Measurements from ENCODE around the gene LARGE1. TPM values are rescaled to one million over a fixed set of nuclear protein-coding genes. Genes with fewer than 3 reads are reported as not detected.

Gene LARGE1
- total RNA-seq, 4 donors from 2014 or later = 18.7 to 82.1 (median 39.2) TPM

GRCh38 chr22:33529424-33530113 is 390.7 kb downstream of the LARGE1 start:
- Histone ChIP-seq H3K4me1 (no peaks in the 10 kb centered on the region), H3K9me3 (no peaks in the 10 kb centered on the region), H3K27ac (no peak overlapping the region), H3K36me3 (no peaks in the 10 kb centered on the region), H3K27me3 (no peaks in the 10 kb centered on the region), H3K4me3 (no peak overlapping the region)
- DNase-seq = peak in 1 of 2 donors; percentile 44
- TF ChIP-seq CTCF (IDR thresholded peaks at IDR 0.05) (no peak), POLR2A (IDR thresholded peaks at IDR 0.05) (no peak)
- intact Hi-C loops (cut with DNase I; ENCODE audit: low total_unique reads) = no loop called here

DNA sequence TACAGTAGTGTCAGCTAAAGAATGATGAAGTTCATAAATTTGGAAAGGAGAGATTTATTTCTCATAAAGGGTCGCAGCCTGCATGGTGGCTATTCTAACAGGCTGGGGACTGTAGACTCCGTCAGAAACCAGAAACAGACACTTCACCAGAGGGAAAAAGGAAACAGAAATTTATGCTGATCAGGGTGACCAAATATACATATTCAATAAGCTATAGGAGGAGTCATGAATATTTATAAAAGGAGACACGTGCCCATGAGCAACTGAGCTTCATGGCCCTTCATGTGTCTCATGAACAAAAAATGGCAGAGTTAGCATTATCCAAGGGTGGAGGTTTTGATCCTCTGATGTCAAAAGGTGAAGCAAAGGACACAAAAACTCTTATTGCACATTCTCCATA is 392.1 kb downstream of the LARGE1 start:
- TF ChIP-seq CTCF (IDR thresholded peaks at IDR 0.05) (no peak), POLR2A (IDR thresholded peaks at IDR 0.05) (no peak)
- Histone ChIP-seq H3K36me3 (no peaks in the 10 kb centered on the region), H3K4me1 (no peaks in the 10 kb centered on the region), H3K4me3 (no peak overlapping the region), H3K9me3 (no peaks in the 10 kb centered on the region), H3K27me3 (no peaks in the 10 kb centered on the region), H3K27ac (no peak overlapping the region)
- intact Hi-C loops (cut with DNase I; ENCODE audit: low total_unique reads) = no loop called here
- DNase-seq = no peak

DNA sequence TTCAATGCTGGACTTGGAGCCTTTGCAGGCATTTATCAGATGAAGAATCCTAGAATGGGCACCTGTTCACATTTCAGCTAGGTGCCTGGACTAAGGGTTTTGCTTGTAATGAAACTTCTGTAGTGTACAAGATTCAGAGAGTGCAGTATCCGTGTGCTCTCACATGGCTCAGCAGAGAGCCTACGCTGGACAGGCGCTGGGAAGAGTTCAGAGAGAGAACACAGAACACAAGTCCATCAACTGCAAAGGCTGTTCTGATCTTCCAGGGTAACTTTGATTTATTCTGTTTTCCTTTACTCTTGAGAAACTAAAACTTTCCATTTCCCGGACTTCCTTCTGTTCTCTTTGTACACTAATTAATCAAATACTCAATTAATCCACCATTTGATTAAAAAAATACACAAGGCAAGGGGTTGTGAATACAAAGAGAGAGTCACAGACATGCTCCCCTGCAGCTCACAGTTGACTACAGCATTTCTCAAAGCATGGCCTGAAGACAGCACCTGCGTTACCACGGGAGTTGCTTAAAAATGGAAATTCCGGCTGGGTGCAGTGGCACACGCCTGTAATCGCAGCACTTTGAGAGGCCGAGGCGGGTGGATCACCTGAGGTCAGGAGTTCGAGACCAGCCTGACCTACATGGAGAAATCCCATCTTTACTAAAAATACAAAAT is 393.7 kb downstream of the LARGE1 start:
- intact Hi-C loops (cut with DNase I; ENCODE audit: low total_unique reads) = no loop called here
- no peak overlapping the region for H3K4me3 ChIP-seq
- H3K9me3 ChIP-seq = no peaks in the 10 kb centered on the region
- no peaks in the 10 kb centered on the region for H3K36me3 ChIP-seq
- H3K27ac ChIP-seq = no peak overlapping the region
- TF ChIP-seq POLR2A (IDR thresholded peaks at IDR 0.05) (no peak), CTCF (IDR thresholded peaks at IDR 0.05) (no peak)
- no peaks in the 10 kb centered on the region for H3K27me3 ChIP-seq
- DNase-seq = no peak
- no peaks in the 10 kb centered on the region for H3K4me1 ChIP-seq

GRCh38 chr22:33524511-33525260 is 395.6 kb downstream of the LARGE1 start:
- Histone ChIP-seq H3K9me3 (peaks cover 0 to 4% of the 10 kb centered on the region in 2 donors), H3K4me3 (no peak overlapping the region), H3K27ac (no peak overlapping the region), H3K36me3 (no peaks in the 10 kb centered on the region), H3K4me1 (no peaks in the 10 kb centered on the region), H3K27me3 (no peaks in the 10 kb centered on the region)
- intact Hi-C loops (cut with DNase I; ENCODE audit: low total_unique reads) = no loop called here
- TF ChIP-seq POLR2A (IDR thresholded peaks at IDR 0.05) (no peak), CTCF (IDR thresholded peaks at IDR 0.05) (no peak)
- no peak for DNase-seq

Measured in uterus (tissue), 4 donors.